IPS-NIHi7 (cell line): Measurements from ENCODE around the gene SCAANT1.
A peak's percentile ranks its signal among the peaks of the same experiment; 100 is the strongest.

ENCODE experiments used
- DNase-seq: peaks from one replicate; pipeline ENCODE4 v3.0.0; 2012; ENCODE audit warnings: mixed read lengths; ENCODE audit errors: extremely low spot score

Gene SCAANT1

GRCh38 chr3:63911873-63912767 lies at the start of gene SCAANT1:
SCAANT1 (minus strand) TSS chr3:63912383.
- DNase-seq, result peak; percentile 83

- DNase-seq, result no peak
Observed at GRCh38 chr3:63961891-63962290, 49.7 kb upstream of the SCAANT1 start.

DNA sequence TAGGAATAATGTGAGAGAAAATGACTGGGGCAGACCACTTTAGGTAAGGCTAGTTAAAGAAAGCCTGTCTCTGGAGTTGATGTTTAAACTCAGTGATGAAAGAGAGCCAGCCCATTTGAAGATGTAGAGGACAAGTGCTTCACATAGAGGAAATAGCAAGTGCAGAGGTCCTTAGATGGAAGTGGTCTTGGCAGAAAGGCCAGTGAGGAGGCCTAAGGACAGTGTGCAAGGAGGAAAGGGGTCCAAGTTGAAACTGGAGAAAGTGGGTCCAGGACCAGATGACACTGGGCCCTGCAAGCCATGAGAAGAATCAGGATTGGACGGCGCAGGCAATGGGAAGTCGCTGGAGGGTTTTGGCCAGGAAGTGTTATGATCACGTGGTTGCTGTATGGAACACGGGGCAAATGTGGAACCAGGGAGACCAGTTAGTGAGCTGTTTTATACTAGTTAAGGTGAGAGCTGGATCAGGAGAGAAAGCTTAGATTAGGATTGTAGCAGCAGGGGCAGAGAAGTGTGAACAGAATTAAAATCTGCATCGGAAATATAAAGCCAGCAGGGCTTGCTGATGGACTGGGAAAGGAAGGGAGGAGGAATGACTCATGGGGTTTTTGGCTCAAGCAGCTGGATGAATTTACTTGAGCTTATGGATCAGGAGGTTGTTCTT lies 48.0 kb upstream of the SCAANT1 start:
- no peak for DNase-seq

DNA sequence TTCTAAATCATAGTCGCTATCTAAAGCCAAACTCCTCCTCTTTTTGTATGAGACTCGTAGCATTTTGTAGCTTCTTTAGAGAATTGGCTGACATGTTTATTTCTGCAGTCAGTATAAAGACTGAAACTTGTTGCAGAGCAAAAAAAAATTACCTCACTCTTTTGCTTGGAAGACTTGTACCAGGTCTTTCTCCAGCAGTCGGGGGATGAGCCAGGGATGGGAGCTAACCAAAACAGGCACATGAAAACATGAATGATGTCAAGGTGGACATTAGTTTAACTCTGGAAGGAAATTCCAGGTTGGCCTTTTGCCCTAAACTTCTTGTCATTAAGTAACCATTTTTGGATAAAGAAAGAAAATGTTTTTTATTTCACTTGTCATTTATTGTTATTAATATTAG lies 47.0 kb upstream of the SCAANT1 start:
- DNase-seq, result no peak

DNA sequence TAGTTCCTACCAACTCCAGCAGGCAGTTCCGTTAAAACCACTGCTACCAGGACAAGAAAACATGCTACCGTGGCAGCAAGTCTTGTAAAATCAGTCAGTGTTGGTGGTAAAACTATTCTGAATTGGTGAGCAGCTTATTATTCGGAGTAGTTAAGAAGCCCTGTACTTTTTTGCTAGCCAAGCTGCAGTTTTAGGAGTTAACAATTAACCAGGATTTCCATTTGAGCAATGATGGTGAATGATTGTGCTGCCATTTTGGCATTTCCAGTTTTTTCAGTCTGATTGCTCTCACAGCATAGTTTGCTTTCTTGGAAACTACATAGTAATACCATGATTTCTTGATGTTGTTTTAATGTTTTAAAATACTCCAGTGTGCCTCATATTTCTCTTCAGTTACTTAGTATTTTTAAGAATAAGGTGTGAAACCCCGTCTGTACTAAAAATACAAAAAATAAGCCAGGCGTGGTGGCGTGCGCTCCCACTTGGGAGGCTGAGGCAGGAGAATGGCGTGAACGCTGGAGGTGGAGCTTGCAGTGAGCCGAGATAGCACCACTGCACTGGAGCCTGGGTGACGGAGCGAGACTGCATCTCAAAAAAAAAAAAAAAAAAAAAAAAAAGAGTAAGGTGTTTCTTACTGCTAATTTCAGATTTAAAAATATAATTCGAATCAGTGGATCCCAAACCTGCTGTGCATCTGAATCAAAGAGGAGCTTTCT lies 43.8 kb upstream of the SCAANT1 start:
- DNase-seq, result no peak

GRCh38 chr3:63955036-63955650 lies 43.0 kb upstream of the SCAANT1 start:
- DNase-seq, result no peak

DNA sequence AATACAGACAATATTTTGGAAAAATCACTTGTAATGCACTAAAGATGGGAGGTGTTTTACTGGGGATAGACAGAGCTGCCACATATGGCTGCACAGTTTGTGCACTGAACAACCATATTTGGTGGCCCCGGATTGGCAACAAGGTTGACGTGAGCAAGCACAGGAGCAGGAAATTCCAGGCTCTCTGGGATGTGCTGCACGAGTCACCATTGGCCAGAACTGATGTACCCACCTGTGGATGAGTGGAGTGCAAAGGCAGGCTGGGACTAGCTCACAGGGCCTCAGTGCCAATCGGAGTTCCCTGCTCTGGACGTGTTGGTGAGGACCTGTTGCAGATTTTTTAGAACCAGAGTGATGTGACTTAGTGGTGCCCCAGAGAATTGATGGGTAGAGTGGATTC lies 42.0 kb upstream of the SCAANT1 start:
- DNase-seq, result no peak

GRCh38 chr3:63952248-63952594 lies 40.0 kb upstream of the SCAANT1 start:
- DNase-seq, result no peak

DNA sequence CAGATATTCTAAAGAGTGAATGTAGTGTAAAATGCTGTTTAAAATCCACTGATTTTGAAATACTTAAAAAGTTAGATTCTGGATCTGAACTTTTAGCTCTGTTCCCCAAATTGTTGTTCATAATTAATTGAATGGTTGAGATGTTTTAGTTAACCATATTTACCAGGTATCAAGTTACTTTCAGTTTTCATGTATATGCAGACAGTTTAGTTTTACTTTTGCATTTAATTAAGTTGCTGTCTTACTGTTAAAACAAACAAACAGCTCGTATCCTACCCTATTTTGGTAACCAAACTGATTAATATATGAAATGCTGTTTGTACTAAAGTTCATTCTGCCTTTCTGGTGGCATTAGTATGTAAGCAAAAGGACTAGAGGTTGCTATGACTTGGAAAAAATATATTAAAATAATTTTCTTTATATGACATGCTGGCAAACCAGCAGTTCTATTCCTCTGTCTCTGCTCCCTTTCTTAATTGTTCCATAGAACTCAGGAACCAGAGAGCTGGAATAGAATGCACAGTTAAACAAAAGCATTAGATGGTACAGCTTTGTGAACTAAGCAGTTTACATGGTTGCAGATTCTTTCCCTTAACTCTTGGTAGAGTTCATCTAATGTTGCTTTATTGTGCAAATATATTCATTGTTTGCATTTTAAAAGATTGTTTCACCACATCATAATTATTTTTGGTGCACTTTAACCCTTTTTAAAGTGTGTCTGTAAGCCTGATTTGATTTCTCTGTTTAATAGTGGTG lies 39.5 kb upstream of the SCAANT1 start:
- DNase-seq, result no peak

GRCh38 chr3:63950698-63951097 lies 38.5 kb upstream of the SCAANT1 start:
- DNase-seq, result no peak

DNA sequence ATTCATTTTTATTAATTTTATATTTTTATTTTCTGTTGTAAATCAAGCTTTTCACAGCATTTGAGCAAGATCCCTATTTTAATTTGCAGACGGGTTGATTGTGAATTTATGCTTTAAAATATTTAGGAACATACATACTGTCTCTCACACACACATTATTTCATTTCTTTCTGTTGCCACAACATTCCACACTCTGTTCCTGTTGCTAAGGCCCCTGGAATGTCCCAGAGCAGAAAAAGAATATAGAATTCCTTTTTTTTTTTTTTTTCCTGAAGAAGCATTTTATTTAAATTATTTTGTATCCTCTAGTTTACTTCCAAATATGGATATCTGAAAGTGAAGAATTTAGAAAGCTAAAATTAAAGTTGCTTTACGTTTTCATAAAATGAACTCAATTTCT lies 36.8 kb upstream of the SCAANT1 start:
- no peak for DNase-seq

GRCh38 chr3:63947594-63947993 lies 35.4 kb upstream of the SCAANT1 start:
- DNase-seq, result no peak

DNA sequence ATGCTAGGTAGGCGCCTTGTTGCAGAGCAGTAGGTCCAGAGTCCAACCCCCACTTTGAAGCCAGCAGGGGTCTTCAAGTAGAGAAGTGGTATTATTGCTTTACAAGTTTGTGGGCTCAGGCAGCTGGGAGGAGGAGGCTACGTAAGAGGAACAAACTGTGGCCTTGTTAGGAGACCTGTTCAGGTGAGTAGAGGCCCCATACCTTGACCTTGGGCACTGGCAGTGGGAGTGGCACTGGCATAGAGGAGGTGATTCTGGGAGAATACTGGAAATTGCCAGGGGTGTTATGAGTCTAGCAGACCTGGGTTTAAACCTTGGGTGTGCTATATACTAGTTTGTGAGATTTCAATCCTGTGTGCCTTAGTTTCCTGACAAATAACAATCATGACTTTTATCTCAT lies 34.6 kb upstream of the SCAANT1 start:
- DNase-seq, result no peak

DNA sequence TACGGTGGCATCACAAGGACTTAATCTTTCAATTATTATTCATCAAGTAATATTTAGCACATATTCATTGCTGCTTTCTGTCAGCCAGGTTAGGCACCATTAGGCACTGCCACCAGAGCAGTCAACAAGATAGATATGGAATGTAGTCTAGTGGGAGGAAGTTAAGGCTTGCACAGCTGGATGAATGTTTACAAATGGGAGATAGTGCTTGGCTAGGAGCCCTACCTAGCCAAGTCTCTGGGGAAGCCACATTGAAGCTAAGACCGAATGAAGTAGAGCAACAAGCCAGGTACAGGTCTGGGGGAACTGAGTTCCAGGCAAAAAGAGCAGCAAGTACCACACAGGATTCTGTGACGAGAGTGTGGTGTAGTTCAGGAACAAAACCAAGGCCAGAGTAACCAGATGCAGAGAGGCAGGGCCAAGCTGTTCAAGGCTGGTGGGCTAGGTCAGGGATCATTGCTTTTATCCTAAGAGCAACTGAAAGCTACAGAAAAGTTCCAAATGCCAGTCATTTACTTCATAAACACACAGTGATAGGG lies 33.4 kb upstream of the SCAANT1 start:
- DNase-seq, result no peak

- no peak for DNase-seq
Observed at GRCh38 chr3:63943678-63944077, 31.5 kb upstream of the SCAANT1 start.

DNA sequence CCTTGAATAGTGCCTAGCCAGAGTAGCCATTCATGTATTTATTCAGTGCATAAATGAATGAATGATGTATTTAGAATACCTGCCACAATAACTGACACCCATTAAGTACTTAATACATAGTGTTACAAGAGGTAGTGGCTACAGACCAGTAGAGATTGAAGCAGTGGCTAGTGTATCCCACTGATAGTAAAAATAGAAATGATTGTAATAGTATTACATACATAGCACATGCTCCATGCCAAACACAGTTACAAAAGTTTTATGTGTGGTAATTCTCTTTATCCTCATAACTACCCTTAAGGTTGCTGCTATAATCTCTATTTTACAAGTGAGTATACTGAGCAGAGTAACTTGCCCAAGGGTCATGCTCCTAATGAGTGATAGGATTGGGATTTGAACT lies 30.3 kb upstream of the SCAANT1 start:
- no peak for DNase-seq

GRCh38 chr3:63940389-63940757 lies 28.2 kb upstream of the SCAANT1 start:
- no peak for DNase-seq

- DNase-seq, result no peak
Observed at GRCh38 chr3:63937661-63938651, 25.8 kb upstream of the SCAANT1 start.

GRCh38 chr3:63936925-63937324 lies 24.7 kb upstream of the SCAANT1 start:
- no peak for DNase-seq
